GM12865 (cell line): ENCODE measurements around the gene NCAM2.

ENCODE experiments used
- DNase-seq: peaks from one replicate; pipeline ENCODE4 v3.0.0; 2010; ENCODE audit warnings: low read depth
- H3K4me3 ChIP-seq: 2 replicates; pipeline ENCODE4 v1.5.1; 2011; ENCODE audit warnings: mild to moderate bottlenecking, low read depth, low read length, control low read depth
- CTCF ChIP-seq: IDR thresholded peaks from 2 replicates; pipeline ENCODE4 v1.5.1; 2011; ENCODE audit warnings: low read length, control low read depth, low read depth, inconsistent platforms; ENCODE audit not compliant: insufficient read depth; ENCODE audit errors: missing control alignments

NCAM2 gene

GRCh38 chr21:21156957-21157356, 158.7 kb downstream of the NCAM2 start:
- no peak for DNase-seq
- no peak overlapping the region for H3K4me3 ChIP-seq
- TF ChIP-seq CTCF: no peak

- no peak overlapping the region for H3K4me3 ChIP-seq
- no peak for TF ChIP-seq CTCF
- no peak for DNase-seq
These were observed 160.2 kb downstream of the NCAM2 start for GRCh38 chr21:21158376-21158918.

- no peak overlapping the region for H3K4me3 ChIP-seq
- no peak for TF ChIP-seq CTCF
These were observed 161.2 kb downstream of the NCAM2 start for GRCh38 chr21:21159253-21159899.

GRCh38 chr21:21162786-21163185, 164.6 kb downstream of the NCAM2 start:
- DNase-seq: no peak
- no peak overlapping the region for H3K4me3 ChIP-seq
- no peak for TF ChIP-seq CTCF

More at GRCh38 chr21:21159253-21159899, 161.2 kb downstream of the NCAM2 start:
- no peak for DNase-seq

- peak; percentile 51 for DNase-seq
- H3K4me3 ChIP-seq: no peak overlapping the region
- TF ChIP-seq CTCF: peak; percentile 33
These were observed 165.7 kb downstream of the NCAM2 start for GRCh38 chr21:21163904-21164303.

GRCh38 chr21:21165063-21165645, 166.9 kb downstream of the NCAM2 start:
- TF ChIP-seq CTCF: no peak
- DNase-seq: no peak

More at GRCh38 chr21:21165063-21165645, 166.9 kb downstream of the NCAM2 start:
- H3K4me3 ChIP-seq: no peak overlapping the region
